DND-41 (cell line): ENCODE measurements around the gene PYGL.

ENCODE experiments used
- ATAC-seq: fragments of 200-7000 bp; cut with Tn5 transposase; 3 replicates; pipeline ENCODE4 v1.9.1; 2021; ENCODE audit warnings: low read depth; ENCODE audit not compliant: insufficient read depth
- DNase-seq: peaks from one replicate; pipeline ENCODE4 v3.0.0-alpha.2; 2020
- H2AFZ ChIP-seq: 2 replicates; pipeline ENCODE4 v1.6.0; 2012; ENCODE audit warnings: low read depth, low read length
- H3K27ac ChIP-seq: 2 replicates; pipeline ENCODE4 v1.5.1; 2012; ENCODE audit warnings: low read length, inconsistent platforms
- H3K27me3 ChIP-seq: fragments of 200-600 bp; sonication (generic); 2 replicates; pipeline ENCODE4 v1.6.0; 2012; ENCODE audit warnings: low read length, mild to moderate bottlenecking, inconsistent platforms; ENCODE audit not compliant: insufficient read depth, poor library complexity
- H3K36me3 ChIP-seq: 2 replicates; pipeline ENCODE4 v1.5.1; 2012; ENCODE audit warnings: low read length, inconsistent platforms; ENCODE audit not compliant: insufficient read depth
- H3K4me1 ChIP-seq: 2 replicates; pipeline ENCODE4 v1.5.1; 2012; ENCODE audit warnings: mild to moderate bottlenecking, low read length; ENCODE audit not compliant: insufficient read depth
- H3K4me2 ChIP-seq: 2 replicates; pipeline ENCODE4 v1.6.0; 2012; ENCODE audit warnings: mild to moderate bottlenecking, moderate library complexity, low read length, inconsistent platforms; ENCODE audit not compliant: insufficient read depth
- H3K4me3 ChIP-seq, 2 experiments: fragments of 200-600 bp in 1 of 2; shearing (Covaris generic) in 1 of 2; 2 replicates each; pipeline ENCODE4 v1.5.1; 2012 to 2016; ENCODE audit warnings: inconsistent platforms in 2 of 2, low read length in 2 of 2, mild to moderate bottlenecking in 2 of 2, low read depth in 1 of 2, moderate library complexity in 1 of 2
- H3K79me2 ChIP-seq: 2 replicates; pipeline ENCODE4 v1.6.0; 2012; ENCODE audit warnings: low read length, inconsistent platforms; ENCODE audit not compliant: insufficient read depth
- H3K9ac ChIP-seq: 2 replicates; pipeline ENCODE4 v1.6.0; 2012; ENCODE audit warnings: low read depth, mild to moderate bottlenecking, inconsistent platforms, low read length, moderate library complexity
- H3K9me3 ChIP-seq: 2 replicates; pipeline ENCODE4 v1.5.1; 2012; ENCODE audit warnings: low read length, moderate library complexity, mild to moderate bottlenecking, inconsistent platforms; ENCODE audit not compliant: insufficient read depth, severe bottlenecking
- H4K20me1 ChIP-seq: 2 replicates; pipeline ENCODE4 v1.6.0; 2012; ENCODE audit warnings: low read length; ENCODE audit not compliant: insufficient read depth
- EZH2 ChIP-seq: IDR thresholded peaks from 3 replicates; pipeline ENCODE4 v1.6.1; 2012; ENCODE audit warnings: borderline replicate concordance, low read depth, mild to moderate bottlenecking, moderate library complexity, low read length, inconsistent platforms; ENCODE audit not compliant: severe bottlenecking
- TF ChIP-seq, protein P1 (sequence below): IDR thresholded peaks from 2 replicates; pipeline ENCODE4 v1.5.1; 2012; ENCODE audit warnings: borderline replicate concordance, low read length, moderate library complexity, mild to moderate bottlenecking; ENCODE audit not compliant: poor library complexity, severe bottlenecking; ENCODE audit errors: extremely low read depth

Gene PYGL

DNA sequence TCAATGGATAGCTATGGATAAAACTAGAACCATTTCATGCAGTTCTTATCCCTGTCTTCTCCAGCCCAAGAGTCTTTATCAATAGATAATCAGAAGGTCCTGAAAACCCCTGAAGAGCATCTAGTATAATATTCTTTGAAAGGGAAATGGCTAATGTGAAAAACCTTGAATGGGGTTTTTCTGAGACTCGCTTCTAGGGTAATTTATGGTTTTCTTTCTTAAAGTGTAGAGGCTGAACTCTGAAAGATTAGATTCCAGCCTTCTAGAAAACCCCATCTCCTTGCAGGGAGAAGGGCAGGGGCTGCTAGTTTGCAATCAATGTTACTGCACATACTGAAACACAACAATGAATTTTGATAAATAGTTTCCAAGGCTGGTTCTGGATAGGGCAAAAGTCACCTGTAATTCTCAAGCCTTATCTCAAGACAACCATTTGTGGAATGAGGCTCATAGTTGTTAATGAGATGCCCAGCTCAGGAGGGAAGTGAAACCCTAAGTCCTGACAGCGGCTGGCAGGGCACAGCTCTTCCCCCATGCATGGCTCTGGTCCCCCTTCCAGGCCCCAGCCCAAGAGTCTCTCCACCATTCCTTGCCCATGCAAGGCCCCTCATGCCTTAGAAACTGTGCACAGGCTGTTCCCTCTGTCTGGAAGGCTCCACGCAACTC lies 33.7 kb upstream of the PYGL start:
- Histone ChIP-seq H3K27me3 (no peaks in the 10 kb centered on the region), H3K36me3 (peaks cover 3% of the 10 kb centered on the region; the same call in 1 of the 2 replicates), H3K9ac (no peak overlapping the region), H3K4me1 (no peaks in the 10 kb centered on the region), H3K9me3 (no peaks in the 10 kb centered on the region), H3K79me2 (no peaks in the 10 kb centered on the region), H3K27ac (no peak overlapping the region), H3K4me3 (no peak overlapping the region), H4K20me1 (no peaks in the 10 kb centered on the region), H2AFZ (no peak overlapping the region), H3K4me2 (no peak overlapping the region)
- TF ChIP-seq, protein P1, sequence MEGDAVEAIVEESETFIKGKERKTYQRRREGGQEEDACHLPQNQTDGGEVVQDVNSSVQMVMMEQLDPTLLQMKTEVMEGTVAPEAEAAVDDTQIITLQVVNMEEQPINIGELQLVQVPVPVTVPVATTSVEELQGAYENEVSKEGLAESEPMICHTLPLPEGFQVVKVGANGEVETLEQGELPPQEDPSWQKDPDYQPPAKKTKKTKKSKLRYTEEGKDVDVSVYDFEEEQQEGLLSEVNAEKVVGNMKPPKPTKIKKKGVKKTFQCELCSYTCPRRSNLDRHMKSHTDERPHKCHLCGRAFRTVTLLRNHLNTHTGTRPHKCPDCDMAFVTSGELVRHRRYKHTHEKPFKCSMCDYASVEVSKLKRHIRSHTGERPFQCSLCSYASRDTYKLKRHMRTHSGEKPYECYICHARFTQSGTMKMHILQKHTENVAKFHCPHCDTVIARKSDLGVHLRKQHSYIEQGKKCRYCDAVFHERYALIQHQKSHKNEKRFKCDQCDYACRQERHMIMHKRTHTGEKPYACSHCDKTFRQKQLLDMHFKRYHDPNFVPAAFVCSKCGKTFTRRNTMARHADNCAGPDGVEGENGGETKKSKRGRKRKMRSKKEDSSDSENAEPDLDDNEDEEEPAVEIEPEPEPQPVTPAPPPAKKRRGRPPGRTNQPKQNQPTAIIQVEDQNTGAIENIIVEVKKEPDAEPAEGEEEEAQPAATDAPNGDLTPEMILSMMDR = no peak
- no peak for TF ChIP-seq EZH2
- no peak for ATAC-seq
- DNase-seq = no peak

DNA sequence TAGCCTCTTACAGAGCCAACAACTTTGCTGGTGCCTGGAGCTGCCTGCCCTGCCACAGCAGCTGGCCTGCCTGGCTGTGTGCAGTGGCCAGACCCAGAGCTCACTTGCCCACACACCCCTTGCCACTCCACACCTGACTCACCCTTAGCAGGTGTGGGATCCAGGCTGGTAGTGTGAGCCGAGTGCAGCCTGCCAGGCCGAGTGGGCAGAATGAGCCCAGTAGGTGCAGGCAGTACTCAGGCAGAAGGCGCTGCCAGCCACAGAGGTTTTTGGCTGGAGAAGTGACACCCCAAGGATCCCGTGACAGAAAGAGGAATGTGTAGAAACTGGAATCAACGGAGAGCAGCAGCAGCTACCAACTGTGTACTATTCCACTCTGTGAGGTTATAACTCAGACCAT lies 29.8 kb upstream of the PYGL start:
- no peak for DNase-seq
- Histone ChIP-seq H3K36me3 (no peaks in the 10 kb centered on the region), H4K20me1 (no peaks in the 10 kb centered on the region), H3K9ac (no peak overlapping the region), H3K79me2 (no peaks in the 10 kb centered on the region), H3K4me3 (no peak overlapping the region), H3K9me3 (no peaks in the 10 kb centered on the region), H2AFZ (no peak overlapping the region), H3K4me2 (no peak overlapping the region), H3K27ac (no peak overlapping the region), H3K4me1 (no peaks in the 10 kb centered on the region), H3K27me3 (no peaks in the 10 kb centered on the region)
- TF ChIP-seq, protein P1 = no peak
- no peak for TF ChIP-seq EZH2
- no peak for ATAC-seq

DNA sequence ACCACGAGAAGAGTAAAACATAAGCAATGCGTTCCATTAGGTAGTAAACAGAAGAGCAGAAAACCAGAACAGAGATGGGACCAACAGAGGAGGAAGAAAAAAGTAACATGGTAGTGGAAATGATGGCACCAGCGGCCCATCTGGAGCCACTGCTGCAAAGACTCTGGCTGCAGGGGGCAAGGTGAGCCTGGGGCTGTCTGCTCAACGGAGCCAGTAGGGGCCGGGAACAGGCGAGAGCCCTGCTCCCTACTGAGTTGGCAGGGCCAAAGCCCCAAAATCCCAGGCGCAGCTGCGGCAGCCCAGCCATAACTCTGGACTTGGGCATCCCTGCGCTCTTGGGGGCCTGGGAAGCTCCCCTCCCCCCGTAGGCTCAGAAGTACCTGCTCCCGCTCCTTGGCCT lies 28.5 kb upstream of the PYGL start:
- no peaks in the 10 kb centered on the region for H3K79me2 ChIP-seq
- H3K9me3 ChIP-seq = no peaks in the 10 kb centered on the region
- no peaks in the 10 kb centered on the region for H4K20me1 ChIP-seq
- H3K4me2 ChIP-seq = no peak overlapping the region
- no peak overlapping the region for H3K27ac ChIP-seq
- H3K9ac ChIP-seq = no peak overlapping the region
- ATAC-seq (no peak), DNase-seq (no peak)
- no peaks in the 10 kb centered on the region for H3K36me3 ChIP-seq
- no peaks in the 10 kb centered on the region for H3K27me3 ChIP-seq
- TF ChIP-seq, protein P1 = no peak
- no peak for TF ChIP-seq EZH2
- no peaks in the 10 kb centered on the region for H3K4me1 ChIP-seq
- no peak overlapping the region for H3K4me3 ChIP-seq
- H2AFZ ChIP-seq = no peak overlapping the region
